IMR-90 (cell line): ENCODE measurements around the gene TCF20. TPM values are rescaled to one million over a fixed set of nuclear protein-coding genes. Genes with fewer than 3 reads are reported as not detected.

Experiments
- ATAC-seq: fragments of 200-7000 bp; cut with Tn5 transposase; 2 replicates; pipeline ENCODE4 v1.9.1; 2020; ENCODE audit warnings: low read depth, mild to moderate bottlenecking, moderate library complexity
- BruUV-seq: library from RNA; stranded (reverse); fragments of 400-500 nt; replicated peaks from 2 replicates; lab custom pipeline; 2021; lab: Mats Ljungman, UMichigan
- CTCF ChIA-PET: fragments of 300-600 bp; formaldehyde crosslinking; extraction: SDS; loops from one replicate; lab custom pipeline; 2021; ENCODE audit warnings: antibody characterized with exemption; lab: Yijun Ruan, JAX
- POLR2A ChIA-PET: fragments of 300-600 bp; sonication (Branson Sonifier 250); formaldehyde crosslinking; loops from one replicate; lab custom pipeline; 2022; ENCODE audit warnings: antibody characterized with exemption; ENCODE audit not compliant: unreplicated experiment; lab: Charles Lee
- DNase-seq: peaks from one replicate; pipeline ENCODE4 v3.0.0; 2013
- H2AFZ ChIP-seq: replicated peaks from 2 replicates; pipeline ENCODE3; 2013; ENCODE audit warnings: low read length, mild to moderate bottlenecking; ENCODE audit not compliant: poor library complexity
- H2AK5ac ChIP-seq: 2 replicates; pipeline ENCODE4 v1.6.1; 2013; ENCODE audit warnings: low read depth, low read length, inconsistent platforms
- H2AK9ac ChIP-seq: replicated peaks from 2 replicates; pipeline ENCODE3; 2013; ENCODE audit warnings: mild to moderate bottlenecking, low read depth, low read length, moderate library complexity; ENCODE audit not compliant: poor library complexity
- H2BK120ac ChIP-seq: 2 replicates; pipeline ENCODE4 v1.6.1; 2013; ENCODE audit warnings: low read depth, low read length, inconsistent platforms
- H2BK15ac ChIP-seq: 3 replicates; pipeline ENCODE4 v1.6.1; 2013; ENCODE audit warnings: low read depth, low read length, inconsistent platforms
- H2BK20ac ChIP-seq: 2 replicates; pipeline ENCODE4 v1.6.1; 2013; ENCODE audit warnings: low read depth, mild to moderate bottlenecking, inconsistent platforms, low read length, moderate library complexity
- H2BK5ac ChIP-seq: 2 replicates; pipeline ENCODE4 v1.6.1; 2013; ENCODE audit warnings: mild to moderate bottlenecking, low read depth, low read length, inconsistent platforms; ENCODE audit not compliant: poor library complexity, severe bottlenecking
- H3K14ac ChIP-seq: replicated peaks from 2 replicates; pipeline ENCODE4 v1.6.1; 2013; ENCODE audit warnings: low read depth, low read length, inconsistent platforms
- H3K18ac ChIP-seq: 2 replicates; pipeline ENCODE4 v1.6.1; 2013; ENCODE audit warnings: low read depth, low read length, control low read depth
- H3K23ac ChIP-seq: 2 replicates; pipeline ENCODE4 v1.6.1; 2013; ENCODE audit warnings: low read depth, low read length, inconsistent platforms
- H3K27ac ChIP-seq: 2 replicates; pipeline ENCODE4 v1.5.1; 2013; ENCODE audit warnings: mild to moderate bottlenecking, control low read depth, low read length; ENCODE audit not compliant: insufficient read depth
- H3K27me3 ChIP-seq: 2 replicates; pipeline ENCODE4 v1.6.1; 2013; ENCODE audit warnings: low read length; ENCODE audit not compliant: control insufficient read depth, insufficient read depth
- H3K36me3 ChIP-seq: 2 replicates; pipeline ENCODE4 v1.6.1; 2013; ENCODE audit warnings: low read length, mixed read lengths; ENCODE audit not compliant: control insufficient read depth, insufficient read depth
- H3K4ac ChIP-seq: 2 replicates; pipeline ENCODE4 v1.6.1; 2013; ENCODE audit warnings: low read depth, low read length, inconsistent platforms
- H3K4me1 ChIP-seq: 2 replicates; pipeline ENCODE4 v1.6.1; 2013; ENCODE audit warnings: low read length, mixed read lengths; ENCODE audit not compliant: control insufficient read depth, insufficient read depth
- H3K4me2 ChIP-seq: 2 replicates; pipeline ENCODE4 v1.6.1; 2013; ENCODE audit warnings: low read depth, mild to moderate bottlenecking, control low read depth, low read length, moderate library complexity
- H3K4me3 ChIP-seq: 2 replicates; pipeline ENCODE4 v1.5.1; 2013; ENCODE audit warnings: low read depth, mild to moderate bottlenecking, control low read depth, low read length, moderate library complexity; ENCODE audit not compliant: insufficient read depth
- H3K56ac ChIP-seq: 2 replicates; pipeline ENCODE4 v1.6.1; 2013; ENCODE audit warnings: low read length, inconsistent platforms; ENCODE audit not compliant: insufficient read depth; ENCODE audit errors: extremely low read depth
- H3K79me1 ChIP-seq, 2 experiments: 2 replicates each; pipeline ENCODE4 v1.6.1; 2013; ENCODE audit warnings: low read length in 2 of 2, inconsistent platforms in 1 of 2, low read depth in 1 of 2
- H3K9ac ChIP-seq: 2 replicates; pipeline ENCODE4 v1.6.1; 2013; ENCODE audit warnings: low read depth, low read length, control low read depth
- H3K9me1 ChIP-seq: 2 replicates; pipeline ENCODE4 v1.6.1; 2013; ENCODE audit warnings: low read length, inconsistent platforms; ENCODE audit not compliant: insufficient read depth
- H3K9me3 ChIP-seq: 2 replicates; pipeline ENCODE4 v1.6.1; 2013; ENCODE audit warnings: low read length; ENCODE audit not compliant: control insufficient read depth, insufficient read depth
- H4K20me1 ChIP-seq: 2 replicates; pipeline ENCODE4 v1.6.1; 2013; ENCODE audit warnings: low read length, inconsistent platforms; ENCODE audit not compliant: insufficient read depth
- H4K5ac ChIP-seq: 2 replicates; pipeline ENCODE4 v1.6.1; 2013; ENCODE audit warnings: mild to moderate bottlenecking, low read depth, low read length, control low read depth
- H4K8ac ChIP-seq, 2 experiments: 2 replicates each; pipeline ENCODE4 v1.6.1; 2013; ENCODE audit warnings: low read depth in 2 of 2, low read length in 2 of 2, control low read depth in 1 of 2, inconsistent platforms in 1 of 2
- H4K91ac ChIP-seq: 2 replicates; pipeline ENCODE4 v1.6.1; 2013; ENCODE audit warnings: low read depth, low read length, inconsistent platforms; ENCODE audit not compliant: insufficient read depth
- BHLHE40 ChIP-seq: fragments of 150-350 bp; IDR thresholded peaks from 2 replicates; pipeline ENCODE4 v1.6.1; 2016; ENCODE audit warnings: mild to moderate bottlenecking, low read depth, low read length
- CEBPB ChIP-seq: IDR thresholded peaks from 2 replicates; pipeline ENCODE4 v1.6.1; 2012; ENCODE audit warnings: low read depth, low read length, improper control_type of control experiment
- CHD1 ChIP-seq: IDR thresholded peaks from 2 replicates; pipeline ENCODE4 v1.6.1; 2012; ENCODE audit warnings: low read depth, low read length, improper control_type of control experiment
- CTCF ChIP-seq: conservative IDR thresholded peaks from 2 replicates; pipeline ENCODE4 v1.5.1; 2012; ENCODE audit warnings: mild to moderate bottlenecking, low read depth, low read length, improper control_type of control experiment
- ELK1 ChIP-seq: fragments of 150-350 bp; IDR thresholded peaks from 2 replicates; pipeline ENCODE4 v1.6.1; 2016; ENCODE audit warnings: low read depth, mild to moderate bottlenecking, low read length, moderate library complexity, borderline replicate concordance
- FOS ChIP-seq: fragments of 150-350 bp; IDR thresholded peaks from 2 replicates; pipeline ENCODE4 v1.6.1; 2016; ENCODE audit warnings: low read depth, low read length
- MAFK ChIP-seq: IDR thresholded peaks from 2 replicates; pipeline ENCODE4 v1.6.1; 2012; ENCODE audit warnings: low read depth, low read length, improper control_type of control experiment
- MAZ ChIP-seq: IDR thresholded peaks from 2 replicates; pipeline ENCODE4 v1.6.1; 2012; ENCODE audit warnings: low read depth, mild to moderate bottlenecking, low read length, improper control_type of control experiment, moderate library complexity, borderline replicate concordance
- MXI1 ChIP-seq: IDR thresholded peaks from 2 replicates; pipeline ENCODE4 v1.6.1; 2012; ENCODE audit warnings: low read depth, mild to moderate bottlenecking, low read length, moderate library complexity, borderline replicate concordance
- NFE2L2 ChIP-seq: fragments of 150-350 bp; IDR thresholded peaks from 2 replicates; pipeline ENCODE4 v1.6.1; 2016; ENCODE audit warnings: low read depth, mild to moderate bottlenecking, low read length
- RAD21 ChIP-seq: IDR thresholded peaks from 2 replicates; pipeline ENCODE4 v1.6.1; 2012; ENCODE audit warnings: low read length, improper control_type of control experiment
- SMC3 ChIP-seq: fragments of 150-350 bp; IDR thresholded peaks from 2 replicates; pipeline ENCODE4 v1.6.1; 2016; ENCODE audit warnings: low read depth, mild to moderate bottlenecking, antibody characterized with exemption, low read length, moderate library complexity
- USF2 ChIP-seq: fragments of 150-350 bp; IDR thresholded peaks from 2 replicates; pipeline ENCODE4 v1.6.1; 2017; ENCODE audit warnings: mild to moderate bottlenecking, antibody characterized with exemption, low read length, low read depth
- WGBS, 2 experiments: methylation state at CpG; one replicate each; pipeline versions ENCODE4 v1.1.5 to v1.1.7; 2013; ENCODE audit warnings: missing lambda C conversion rate in 2 of 2; ENCODE audit not compliant: insufficient read length in 1 of 2; ENCODE audit errors: extremely low coverage in 2 of 2; 5-methylcytosine and 5-hydroxymethylcytosine counted together
- dilution Hi-C: fragments of 300-500 bp; cut with HindIII; formaldehyde crosslinking; loops from one replicate; pipeline ENCODE4 v1.14.3; 2018; ENCODE audit warnings: low sequenced_read_pairs; ENCODE audit not compliant: unreplicated experiment
- in situ Hi-C: fragments of 300-500 bp; cut with MboI; formaldehyde crosslinking; loops from 3 replicates; pipeline ENCODE4 v1.14.3; 2019; ENCODE audit warnings: low sequenced_read_pairs, inconsistent platforms, mixed read lengths
- intact Hi-C: fragments of 100-400 bp; cut with micrococcal nuclease; formaldehyde crosslinking; loops from 2 replicates; pipeline ENCODE4 v1.10.0; 2022
- polyA plus RNA-seq, 3 experiments: library from polyadenylated mRNA; depleted of rRNA; stranded (reverse); fragments of >200 nt; gene quantifications; 2 replicates each; pipeline ENCODE4 v1.2.3, GENCODE V29; 2012; ENCODE audit warnings: low replicate concordance in 1 of 3
- total RNA-seq: library from RNA; depleted of rRNA; stranded (reverse); fragments of >200 nt; gene quantifications from 2 replicates; pipeline ENCODE4 v1.2.3, GENCODE V29; 2012

The TCF20 gene
- total and polyA plus RNA-seq, 2 of the 4 experiments (the other 2 are of a cell fraction) = 8.9 to 23.7 TPM

GRCh38 chr22:42222140-42222539 lies 48.3 kb downstream of the TCF20 start:
- H2AK5ac ChIP-seq = no peak overlapping the region
- no peak overlapping the region for H4K5ac ChIP-seq
- H3K4me2 ChIP-seq = no peak overlapping the region
- no peak overlapping the region for H3K23ac ChIP-seq
- H4K20me1 ChIP-seq = peaks cover 74% of the 10 kb centered on the region
- no peak overlapping the region for H2BK120ac ChIP-seq
- peaks cover 2% of the 10 kb centered on the region; the same call in 1 of the 2 replicates for H3K9me1 ChIP-seq
- H3K27ac ChIP-seq = no peak overlapping the region
- no peak overlapping the region for H4K8ac ChIP-seq
- no peak overlapping the region for H3K56ac ChIP-seq
- no peak overlapping the region for H3K4me3 ChIP-seq
- H3K18ac ChIP-seq = no peak overlapping the region
- ChIA-PET POLR2A (no interaction called here), CTCF (no interaction called here)
- no peak overlapping the region for H4K91ac ChIP-seq
- H2BK20ac ChIP-seq = no peak overlapping the region
- in situ Hi-C loops = no loop called here
- no peak overlapping the region for H2BK15ac ChIP-seq
- H2AK9ac ChIP-seq = no peak overlapping the region
- no peaks in the 10 kb centered on the region; the same call in 1 of the 2 replicates for H3K36me3 ChIP-seq
- intact Hi-C loops = no loop called here
- ATAC-seq = no peak
- H3K9me3 ChIP-seq = no peaks in the 10 kb centered on the region
- no peak overlapping the region for H3K9ac ChIP-seq
- H3K4ac ChIP-seq = no peak overlapping the region
- dilution Hi-C loops = no loop called here
- WGBS, 2 experiments = 100% methylated on average over 1 of the region's 1 CpG; no CpG with 5 or more reads in 1 of the 2 experiments
- DNase-seq = no peak
- H3K14ac ChIP-seq = no peak overlapping the region
- H2BK5ac ChIP-seq = no peak overlapping the region
- no peaks in the 10 kb centered on the region for H3K27me3 ChIP-seq
- H2AFZ ChIP-seq = no peak overlapping the region
- peaks cover 9% of the 10 kb centered on the region for H3K4me1 ChIP-seq
- no TSS peak for BruUV-seq
- TF ChIP-seq MXI1 = no peak
- no peak for TF ChIP-seq NFE2L2
- no peak for TF ChIP-seq ELK1
- no peak for TF ChIP-seq MAFK
- TF ChIP-seq USF2 = no peak
- no peak for TF ChIP-seq BHLHE40
- no peak for TF ChIP-seq MAZ
- no peak for TF ChIP-seq CTCF
- TF ChIP-seq FOS = no peak
- TF ChIP-seq CHD1 = no peak
- no peak for TF ChIP-seq CEBPB
- no peak for TF ChIP-seq RAD21
- no peak for TF ChIP-seq SMC3
- peaks cover 52 to 68% of the 10 kb centered on the region in 2 experiments for H3K79me1 ChIP-seq
